ENCODE data around the gene ARAP1.

The ARAP1 gene

GRCh38 chr11:72681226-72682153 lies 70.7 kb downstream of the ARAP1 start:
- no peak for DNase-seq

- no peak for DNase-seq
Measured at GRCh38 chr11:72680624-72681158, 71.5 kb downstream of the ARAP1 start.

GRCh38 chr11:72679869-72680268 lies 72.3 kb downstream of the ARAP1 start:
- DNase-seq: no peak

- no peak for DNase-seq
Measured at GRCh38 chr11:72678524-72678923, 73.7 kb downstream of the ARAP1 start.

GRCh38 chr11:72676861-72677341 lies 75.3 kb downstream of the ARAP1 start:
- no peak for DNase-seq

GRCh38 chr11:72675221-72675620 lies 77.0 kb downstream of the ARAP1 start:
- DNase-seq: no peak

DNA sequence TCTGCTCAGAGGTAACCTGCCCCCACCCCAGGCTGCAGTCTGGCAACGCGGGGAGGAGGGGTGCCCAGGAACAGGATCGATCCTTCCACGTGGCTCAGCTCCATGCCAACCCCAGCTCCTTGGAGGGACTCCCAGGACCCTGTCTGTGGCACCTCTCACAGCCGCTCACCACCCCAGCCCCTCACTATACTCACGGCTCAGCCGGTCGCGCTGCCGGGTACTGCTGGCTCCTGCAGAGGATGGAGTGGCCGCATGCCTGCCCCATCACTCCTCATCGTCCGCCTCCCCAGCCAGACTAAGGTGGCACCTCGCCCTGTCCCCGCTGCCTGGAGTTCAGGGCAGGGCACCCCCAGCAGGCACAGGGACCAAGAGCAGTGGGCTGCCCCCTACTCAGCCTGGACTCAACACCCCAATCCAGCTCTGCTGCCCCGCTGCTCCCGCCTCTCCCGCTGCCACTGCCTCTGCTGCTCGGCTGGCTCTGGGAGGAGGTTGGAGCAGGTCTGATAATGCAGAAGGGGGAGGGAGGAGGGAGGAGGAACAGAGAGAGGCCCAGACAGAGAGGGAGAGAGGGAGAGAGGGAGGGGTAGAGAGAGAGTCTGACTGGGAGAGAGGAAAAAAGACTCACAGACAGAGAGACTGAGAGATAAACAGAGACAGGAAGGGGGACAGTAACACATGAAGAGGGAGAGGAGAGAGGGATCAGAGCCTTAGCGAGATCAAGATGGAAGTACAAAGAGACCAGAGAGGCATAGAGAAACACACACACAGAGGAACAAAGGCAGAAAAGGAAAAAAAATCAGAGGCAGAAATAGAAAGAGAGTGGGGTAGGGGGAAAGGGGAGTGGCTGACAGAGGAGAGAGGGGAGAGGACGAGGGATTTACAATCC lies 78.0 kb downstream of the ARAP1 start, which contains the start of gene PDE2A:
Gene PDE2A, minus strand, starts transcription at position 480 of the 886 bp plus-strand sequence. Its CDS starts 215 bp downstream, at position 265.
- peak; percentile 57 to 62 for DNase-seq

GRCh38 chr11:72673284-72673942 lies 78.8 kb downstream of the ARAP1 start:
- DNase-seq: peak in 1 of 2 experiments; percentile 15

GRCh38 chr11:72672597-72673238 lies 79.5 kb downstream of the ARAP1 start:
- no peak for DNase-seq

DNA sequence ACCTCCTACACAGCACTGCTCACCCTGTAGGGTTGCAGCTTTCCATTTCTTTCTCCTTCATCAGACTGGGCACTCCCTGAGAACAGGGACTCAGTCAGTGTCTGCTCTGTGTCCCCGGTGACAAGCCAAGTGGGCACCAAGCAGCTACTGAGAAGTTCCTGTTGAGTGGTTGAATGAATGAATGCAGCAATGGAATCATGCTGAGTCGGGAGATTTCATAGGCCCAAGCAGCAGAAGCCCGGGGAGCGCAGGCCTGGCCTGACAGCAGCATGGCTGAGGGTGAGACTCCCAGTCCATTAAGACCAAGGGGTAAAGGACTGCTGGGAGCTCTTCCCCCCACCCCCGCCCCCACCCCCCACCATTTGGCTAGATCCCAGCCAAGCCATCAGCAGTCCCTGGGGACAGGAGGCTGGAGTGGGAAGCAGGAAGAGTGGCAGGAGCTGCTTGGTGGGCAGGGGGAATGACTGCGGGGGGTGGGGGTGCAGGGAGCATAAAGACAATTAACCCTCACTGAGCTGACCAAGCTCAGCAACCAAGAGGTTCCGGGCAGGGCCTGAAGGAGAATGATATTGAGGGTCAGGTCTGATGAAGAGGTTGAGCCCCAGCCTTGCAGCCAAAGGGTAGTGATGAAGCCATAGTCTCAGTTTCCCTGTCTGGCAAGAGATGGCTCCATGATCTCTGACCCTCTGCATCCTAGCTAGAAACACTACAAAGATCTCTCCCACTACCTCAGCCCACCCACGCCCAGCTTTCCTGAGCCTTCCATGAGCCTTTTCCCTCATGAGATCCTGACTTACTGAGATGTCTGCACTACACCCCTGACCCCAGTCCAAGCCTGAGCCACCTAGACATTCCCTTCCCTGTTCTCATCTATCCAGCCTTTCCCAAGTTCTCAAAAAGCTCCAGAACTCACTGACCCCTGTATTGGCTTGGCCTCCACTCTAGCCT lies 80.8 kb downstream of the ARAP1 start:
- no peak for DNase-seq

- DNase-seq: no peak
Measured at GRCh38 chr11:72670041-72670440, 82.2 kb downstream of the ARAP1 start.

DNA sequence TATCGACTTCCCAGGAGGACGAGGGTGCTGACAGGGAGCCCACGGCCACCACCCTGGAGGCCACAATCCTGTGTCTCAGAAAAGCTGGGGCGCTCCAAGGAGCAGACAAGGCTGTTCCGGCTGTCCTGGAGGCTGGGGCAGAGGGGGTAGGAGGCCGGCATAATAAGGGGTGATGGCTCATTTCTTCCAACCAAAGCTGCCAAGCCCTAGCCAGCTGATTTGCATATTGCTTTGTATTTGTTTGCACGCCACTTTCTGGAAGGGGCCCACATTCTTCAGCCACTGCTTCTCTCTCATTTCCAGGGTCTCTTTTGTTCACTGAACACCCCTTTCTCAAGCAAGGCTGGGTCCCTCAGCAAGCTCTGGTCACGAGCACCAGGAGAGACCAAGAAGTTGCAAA lies 82.7 kb downstream of the ARAP1 start:
- no peak for DNase-seq

- no peak for DNase-seq
Measured at GRCh38 chr11:72668629-72669347, 83.4 kb downstream of the ARAP1 start.

DNA sequence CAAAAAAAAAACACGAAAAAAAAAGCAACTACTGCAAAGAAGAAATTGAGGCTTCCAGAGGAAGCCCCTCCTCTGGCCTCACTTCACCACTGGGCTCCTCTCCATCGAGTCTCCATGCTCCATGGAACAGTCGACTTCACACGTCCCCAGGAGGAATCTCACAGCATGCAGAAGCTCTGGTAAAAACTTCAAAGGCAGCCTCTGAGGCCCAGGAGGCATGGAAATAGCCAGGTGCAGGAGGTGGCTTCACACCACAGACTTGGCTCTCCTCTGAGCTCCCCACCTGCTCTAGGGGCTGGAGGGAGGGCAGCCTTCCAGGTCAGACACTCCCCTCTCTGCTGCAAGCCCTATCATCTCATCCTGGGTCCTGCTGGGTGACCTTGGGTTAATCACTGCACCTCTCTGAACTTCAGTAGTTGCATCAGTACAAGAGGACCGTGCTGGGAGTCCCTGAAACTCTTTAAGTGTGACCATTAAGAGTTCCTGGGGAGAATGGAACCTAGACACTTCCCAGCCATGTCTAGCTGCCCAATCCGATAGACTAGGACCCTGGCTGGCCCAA lies 86.2 kb downstream of the ARAP1 start:
- DNase-seq: no peak

DNA sequence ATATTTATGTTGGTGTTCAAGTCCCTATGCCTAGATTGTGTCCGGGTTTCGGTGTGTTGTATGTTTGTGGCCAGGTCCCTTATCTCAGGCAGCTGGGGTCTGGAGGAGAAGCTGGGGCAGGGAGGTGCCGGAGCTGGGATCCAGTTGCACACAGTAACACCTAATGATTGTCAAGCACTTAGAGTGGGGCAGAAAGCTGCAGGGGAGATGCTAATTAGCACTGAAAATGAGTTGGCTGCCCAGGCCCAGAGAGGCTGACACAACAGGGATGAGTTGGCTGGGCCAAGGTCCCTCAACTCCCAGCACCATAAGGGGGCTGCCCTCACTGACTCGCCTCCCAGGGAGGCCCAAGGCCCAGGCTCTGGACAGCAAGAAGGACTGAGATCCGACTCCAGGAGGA lies 90.2 kb downstream of the ARAP1 start:
- no peak for DNase-seq

DNA sequence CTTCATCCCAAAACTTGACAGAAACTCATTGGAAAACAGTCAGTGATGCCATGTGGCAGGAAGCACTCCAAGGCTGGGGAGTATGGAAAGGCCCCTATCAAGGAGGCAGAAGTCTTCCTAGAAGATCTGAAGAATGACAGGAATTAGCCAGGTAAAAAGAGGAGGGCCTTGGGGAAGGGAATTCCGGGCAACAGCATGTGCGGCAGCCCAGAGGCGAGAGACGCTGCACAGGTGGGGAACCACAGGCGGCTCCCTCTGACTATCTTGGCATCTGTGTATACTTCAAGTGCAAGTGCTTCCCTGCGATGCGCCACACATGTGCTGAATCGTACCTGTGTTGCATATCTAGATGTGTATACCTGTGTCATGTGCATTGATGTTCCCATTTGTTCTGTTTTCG lies 90.7 kb downstream of the ARAP1 start:
- no peak for DNase-seq

DNA sequence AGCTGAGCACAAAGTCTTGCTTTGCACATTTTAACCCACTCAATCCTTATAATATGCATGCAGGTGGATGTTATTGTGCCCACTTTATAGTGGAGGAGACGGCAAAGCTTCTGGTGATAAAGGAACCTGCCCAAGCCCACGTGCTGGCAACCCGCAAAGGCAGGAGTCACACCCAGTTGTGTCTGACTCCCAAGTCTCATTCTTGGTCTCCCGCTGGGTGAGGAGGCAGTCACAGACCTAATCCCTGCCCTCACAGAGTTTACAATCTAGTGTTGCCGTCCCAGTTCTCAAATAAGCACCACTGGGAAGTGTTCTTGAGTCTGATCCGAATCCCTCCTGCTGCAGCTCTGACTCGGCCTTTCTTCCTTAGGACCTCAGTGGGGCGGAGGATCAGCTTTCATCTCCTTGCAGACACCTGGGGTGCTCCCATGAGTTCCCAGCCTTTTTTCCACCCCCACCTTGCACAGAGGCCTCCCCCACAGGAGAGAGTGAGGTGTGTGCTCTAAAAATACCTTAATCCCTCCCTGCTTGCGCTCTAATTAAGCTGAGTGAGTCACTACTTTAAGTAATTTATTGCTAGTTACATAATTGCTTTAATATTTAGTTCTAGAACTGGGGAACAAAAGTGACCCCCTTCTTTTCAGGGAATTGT lies 93.1 kb downstream of the ARAP1 start:
- DNase-seq: no peak

GRCh38 chr11:72657411-72658100 lies 94.7 kb downstream of the ARAP1 start:
- DNase-seq: no peak
